ENCODE measurements around the gene KANSL1L.

DNA sequence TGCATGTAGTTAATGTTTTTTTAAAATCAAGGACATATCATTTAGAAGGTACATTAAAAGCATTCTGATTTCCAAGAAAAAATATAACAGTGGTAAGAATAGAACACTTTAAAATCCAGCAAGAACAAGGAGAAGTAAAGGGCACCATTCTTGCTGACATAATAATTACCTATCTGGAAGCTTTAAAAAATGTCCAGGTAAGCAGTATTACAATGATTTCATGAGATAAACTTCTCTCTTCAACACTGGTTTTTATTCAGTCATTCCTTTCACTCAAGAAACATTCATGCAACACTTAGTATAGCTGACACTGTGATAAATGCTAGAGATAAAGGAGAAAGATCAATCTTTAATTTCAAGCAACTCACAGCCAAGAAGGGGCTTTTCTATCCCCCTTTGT lies 2.9 kb upstream of the KANSL1L start:
- no peak for TF ChIP-seq EZH2phosphoT487 (conservative IDR thresholded peaks at IDR 0.05; ENCODE audit: low read length)
- TF ChIP-seq, protein P1, sequence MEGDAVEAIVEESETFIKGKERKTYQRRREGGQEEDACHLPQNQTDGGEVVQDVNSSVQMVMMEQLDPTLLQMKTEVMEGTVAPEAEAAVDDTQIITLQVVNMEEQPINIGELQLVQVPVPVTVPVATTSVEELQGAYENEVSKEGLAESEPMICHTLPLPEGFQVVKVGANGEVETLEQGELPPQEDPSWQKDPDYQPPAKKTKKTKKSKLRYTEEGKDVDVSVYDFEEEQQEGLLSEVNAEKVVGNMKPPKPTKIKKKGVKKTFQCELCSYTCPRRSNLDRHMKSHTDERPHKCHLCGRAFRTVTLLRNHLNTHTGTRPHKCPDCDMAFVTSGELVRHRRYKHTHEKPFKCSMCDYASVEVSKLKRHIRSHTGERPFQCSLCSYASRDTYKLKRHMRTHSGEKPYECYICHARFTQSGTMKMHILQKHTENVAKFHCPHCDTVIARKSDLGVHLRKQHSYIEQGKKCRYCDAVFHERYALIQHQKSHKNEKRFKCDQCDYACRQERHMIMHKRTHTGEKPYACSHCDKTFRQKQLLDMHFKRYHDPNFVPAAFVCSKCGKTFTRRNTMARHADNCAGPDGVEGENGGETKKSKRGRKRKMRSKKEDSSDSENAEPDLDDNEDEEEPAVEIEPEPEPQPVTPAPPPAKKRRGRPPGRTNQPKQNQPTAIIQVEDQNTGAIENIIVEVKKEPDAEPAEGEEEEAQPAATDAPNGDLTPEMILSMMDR (IDR thresholded peaks at IDR 0.05; ENCODE audit: insufficient read depth, low read length, poor library complexity, severe bottlenecking), result no peak
